Erythroblast (primary cell): Measurements from ENCODE around the gene KCNQ2.

Source experiments
- GATA1 ChIP-seq: IDR thresholded peaks from 2 replicates; pipeline ENCODE4 v1.6.1; 2011; ENCODE audit warnings: low read depth, mild to moderate bottlenecking, control low read depth, low read length, moderate library complexity
- POLR2A ChIP-seq: IDR thresholded peaks from 2 replicates; pipeline ENCODE4 v1.6.1; 2011; ENCODE audit warnings: mild to moderate bottlenecking, low read length

- TF ChIP-seq POLR2A (no peak), GATA1 (no peak)
Measured at GRCh38 chr20:63478346-63479302, 6.2 kb upstream of the KCNQ2 start.
